Neuronal stem cell (in vitro differentiated cells): Measurements from ENCODE around the gene EARS2.

Experiments used
- DNase-seq: peaks from one replicate; pipeline ENCODE4 v3.0.0-alpha.2; 2013; ENCODE audit warnings: low spot score
- H2AFZ ChIP-seq: one replicate; pipeline ENCODE4 v1.6.1; 2013; ENCODE audit warnings: mild to moderate bottlenecking, low read length, inconsistent platforms
- H2AK5ac ChIP-seq: 2 replicates; pipeline ENCODE4 v1.6.1; 2013; ENCODE audit warnings: low read depth, mild to moderate bottlenecking, inconsistent platforms, low read length, moderate library complexity, mixed read lengths
- H2BK120ac ChIP-seq: 2 replicates; pipeline ENCODE4 v1.6.1; 2013; ENCODE audit warnings: low read depth, mild to moderate bottlenecking, inconsistent platforms, low read length, moderate library complexity, mixed read lengths
- H2BK12ac ChIP-seq: one replicate; pipeline ENCODE4 v1.6.1; 2013; ENCODE audit warnings: low read length, inconsistent platforms
- H2BK15ac ChIP-seq: 2 replicates; pipeline ENCODE4 v1.6.1; 2013; ENCODE audit warnings: mild to moderate bottlenecking, low read length, inconsistent platforms, mixed read lengths
- H2BK5ac ChIP-seq: one replicate; pipeline ENCODE4 v1.6.1; 2013; ENCODE audit warnings: inconsistent platforms, mild to moderate bottlenecking, low read length, moderate library complexity
- H3K14ac ChIP-seq: one replicate; pipeline ENCODE4 v1.6.1; 2013; ENCODE audit warnings: low read length, inconsistent platforms
- H3K18ac ChIP-seq: 2 replicates; pipeline ENCODE4 v1.6.1; 2013; ENCODE audit warnings: low read length, inconsistent platforms
- H3K23ac ChIP-seq: 2 replicates; pipeline ENCODE4 v1.6.1; 2013; ENCODE audit warnings: low read depth, mild to moderate bottlenecking, mixed read lengths, low read length, inconsistent platforms; ENCODE audit not compliant: poor library complexity
- H3K27ac ChIP-seq: replicated peaks from 3 replicates; pipeline ENCODE4 v1.5.1; 2013; ENCODE audit warnings: low read length, inconsistent platforms
- H3K27me3 ChIP-seq, 3 experiments: 2 replicates each; pipeline ENCODE4 v1.6.1; 2013; ENCODE audit warnings: low read length in 3 of 3, mild to moderate bottlenecking in 2 of 3, inconsistent platforms in 1 of 3, low read depth in 1 of 3, mixed read lengths in 1 of 3, moderate library complexity in 1 of 3; ENCODE audit not compliant: control insufficient read depth in 3 of 3, insufficient read depth in 3 of 3
- H3K36me3 ChIP-seq, 2 donors: replicated peaks in 1 of 2; 2 replicates each; pipeline ENCODE4 v1.6.1; 2013; ENCODE audit warnings: low read length in 2 of 2; ENCODE audit not compliant: control insufficient read depth in 2 of 2, insufficient read depth in 2 of 2
- H3K4ac ChIP-seq: 2 replicates; pipeline ENCODE4 v1.6.1; 2013; ENCODE audit warnings: inconsistent platforms, mild to moderate bottlenecking, low read length, moderate library complexity
- H3K4me1 ChIP-seq, 2 donors: 1 replicate in 1 of 2; 2 replicates in 1 of 2; pipeline ENCODE4 v1.6.1; 2013; ENCODE audit warnings: low read length in 2 of 2, low read depth in 1 of 2; ENCODE audit not compliant: control insufficient read depth in 2 of 2, insufficient read depth in 1 of 2
- H3K4me2 ChIP-seq: one replicate; pipeline ENCODE4 v1.6.1; 2013; ENCODE audit warnings: mild to moderate bottlenecking, low read length, inconsistent platforms; ENCODE audit not compliant: insufficient read depth, poor library complexity, severe bottlenecking
- H3K4me3 ChIP-seq, 2 donors: 2 replicates each; pipeline ENCODE4 v1.5.1; 2013; ENCODE audit warnings: low read length in 2 of 2, mild to moderate bottlenecking in 2 of 2, inconsistent platforms in 1 of 2, moderate library complexity in 1 of 2
- H3K79me1 ChIP-seq: one replicate; pipeline ENCODE4 v1.6.1; 2013; ENCODE audit warnings: low read depth, mild to moderate bottlenecking, inconsistent platforms, low read length, moderate library complexity
- H3K9ac ChIP-seq: one replicate; pipeline ENCODE4 v1.6.1; 2013; ENCODE audit warnings: mild to moderate bottlenecking, low read depth, low read length, inconsistent platforms; ENCODE audit not compliant: poor library complexity
- H3K9me3 ChIP-seq, 2 donors: replicated peaks in 1 of 2; 2 replicates each; pipeline versions ENCODE3 to v1.6.1; 2013; ENCODE audit warnings: low read length in 2 of 2, mild to moderate bottlenecking in 2 of 2, inconsistent platforms in 1 of 2, low read depth in 1 of 2, mixed read lengths in 1 of 2, moderate library complexity in 1 of 2; ENCODE audit not compliant: control insufficient read depth in 2 of 2, insufficient read depth in 1 of 2
- H4K8ac ChIP-seq: one replicate; pipeline ENCODE4 v1.6.1; 2013; ENCODE audit warnings: low read depth, mild to moderate bottlenecking, inconsistent platforms, low read length, moderate library complexity
- H4K91ac ChIP-seq: one replicate; pipeline ENCODE4 v1.6.1; 2013; ENCODE audit warnings: low read length, low read depth, mild to moderate bottlenecking, inconsistent platforms; ENCODE audit not compliant: poor library complexity
- WGBS, 2 donors: extraction: QIAGEN DNeasy Blood & Tissue Kit; methylation state at CpG; one replicate each; pipeline ENCODE4 v1.1.7; 2013; ENCODE audit warnings: missing lambda C conversion rate in 2 of 2, mixed read lengths in 1 of 2; ENCODE audit not compliant: insufficient read length in 2 of 2, insufficient replicate concordance in 1 of 2; ENCODE audit errors: extremely low coverage in 2 of 2; 5-methylcytosine and 5-hydroxymethylcytosine counted together

Gene EARS2

GRCh38 chr16:23495671-23496070 lies 61.5 kb downstream of the EARS2 start:
- Histone ChIP-seq H2BK5ac (no peak overlapping the region), H3K4ac (no peak overlapping the region), H3K18ac (no peak overlapping the region), H2BK12ac (no peak overlapping the region), H3K4me1 (no peaks in the 10 kb centered on the region), H3K79me1 (peaks cover 4% of the 10 kb centered on the region), H3K27ac (no peak overlapping the region), H2BK120ac (no peak overlapping the region), H3K9me3 (no peaks in the 10 kb centered on the region), H3K23ac (no peak overlapping the region), H3K4me2 (no peak overlapping the region), H4K91ac (no peak overlapping the region), H3K36me3 (peaks cover 40 to 79% of the 10 kb centered on the region in 2 donors), H3K27me3 (no peaks in the 10 kb centered on the region), H2AK5ac (no peak overlapping the region), H2BK15ac (no peak overlapping the region), H3K14ac (no peak overlapping the region), H3K4me3 (no peak overlapping the region), H2AFZ (no peak overlapping the region), H4K8ac (no peak overlapping the region), H3K9ac (no peak overlapping the region)
- no CpG with 5 or more reads among the region's 4 CpGs for WGBS, 2 donors
- no peak for DNase-seq

- Histone ChIP-seq H3K27ac (no peak overlapping the region), H4K8ac (no peak overlapping the region), H4K91ac (no peak overlapping the region), H3K14ac (no peak overlapping the region), H2BK5ac (no peak overlapping the region), H2AK5ac (no peak overlapping the region), H2BK15ac (no peak overlapping the region), H3K18ac (no peak overlapping the region), H3K79me1 (no peaks in the 10 kb centered on the region), H3K23ac (no peak overlapping the region), H3K4me2 (no peak overlapping the region), H2AFZ (no peak overlapping the region), H3K4ac (no peak overlapping the region), H2BK120ac (no peak overlapping the region), H3K4me3 (no peak overlapping the region), H3K27me3 (no peaks in the 10 kb centered on the region), H2BK12ac (no peak overlapping the region), H3K4me1 (no peaks in the 10 kb centered on the region), H3K9me3 (no peaks in the 10 kb centered on the region), H3K9ac (no peak overlapping the region), H3K36me3 (peaks cover 47 to 83% of the 10 kb centered on the region in 2 donors)
- no CpG with 5 or more reads among the region's 11 CpGs for WGBS, 2 donors
- DNase-seq, result no peak
These were observed 63.0 kb downstream of the EARS2 start for GRCh38 chr16:23494188-23494587.

- Histone ChIP-seq H3K18ac (no peak overlapping the region), H3K9ac (no peak overlapping the region), H3K36me3 (peaks cover 62 to 90% of the 10 kb centered on the region in 2 donors), H3K27me3 (no peaks in the 10 kb centered on the region), H2AK5ac (no peak overlapping the region), H2BK120ac (no peak overlapping the region), H4K91ac (no peak overlapping the region), H3K27ac (no peak overlapping the region), H3K4ac (no peak overlapping the region), H4K8ac (no peak overlapping the region), H3K14ac (no peak overlapping the region), H3K9me3 (no peaks in the 10 kb centered on the region), H3K4me2 (no peak overlapping the region), H3K4me1 (no peaks in the 10 kb centered on the region), H2BK5ac (no peak overlapping the region), H3K4me3 (no peak overlapping the region), H2AFZ (no peak overlapping the region), H3K23ac (no peak overlapping the region), H3K79me1 (no peaks in the 10 kb centered on the region), H2BK12ac (no peak overlapping the region), H2BK15ac (no peak overlapping the region)
- no peak for DNase-seq
- no CpG with 5 or more reads among the region's 14 CpGs for WGBS, 2 donors
These were observed 65.4 kb downstream of the EARS2 start for GRCh38 chr16:23491490-23492391.

- Histone ChIP-seq H2AFZ (no peak overlapping the region), H3K9me3 (no peaks in the 10 kb centered on the region), H3K18ac (no peak overlapping the region), H3K36me3 (peaks cover 62 to 94% of the 10 kb centered on the region in 2 donors), H2BK12ac (no peak overlapping the region), H3K4me3 (no peak overlapping the region), H2BK120ac (no peak overlapping the region), H3K9ac (no peak overlapping the region), H3K14ac (no peak overlapping the region), H3K23ac (no peak overlapping the region), H2BK5ac (no peak overlapping the region), H3K27me3 (no peaks in the 10 kb centered on the region), H4K91ac (no peak overlapping the region), H3K4ac (no peak overlapping the region), H3K4me2 (no peak overlapping the region), H4K8ac (no peak overlapping the region), H2AK5ac (no peak overlapping the region), H3K4me1 (no peaks in the 10 kb centered on the region), H2BK15ac (no peak overlapping the region), H3K27ac (no peak overlapping the region), H3K79me1 (no peaks in the 10 kb centered on the region)
- no peak for DNase-seq
- no CpG with 5 or more reads among the region's 5 CpGs for WGBS, 2 donors
These were observed 70.7 kb downstream of the EARS2 start for GRCh38 chr16:23486480-23486879.
